K562 (cell line): Measurements from ENCODE around the gene UNKL. TPM values are rescaled to one million over a fixed set of nuclear protein-coding genes. Genes with fewer than 3 reads are reported as not detected.

ENCODE experiments used
- ARHGAP35 ChIP-seq: fragments of 450-650 bp; IDR thresholded peaks from 2 replicates; pipeline ENCODE4 v1.6.1; 2018; ENCODE audit not compliant: partially characterized antibody
- ARID2 ChIP-seq: fragments of 450-650 bp; IDR thresholded peaks from 2 replicates; pipeline ENCODE4 v1.6.1; 2017; ENCODE audit warnings: antibody characterized with exemption, mild to moderate bottlenecking
- ARNT ChIP-seq, 2 experiments: fragments of 450-650 bp; IDR thresholded peaks; 2 replicates each; pipeline ENCODE4 v1.6.1; 2016; ENCODE audit warnings: mild to moderate bottlenecking in 1 of 2
- CEBPZ ChIP-seq: fragments of 150-350 bp; IDR thresholded peaks from 2 replicates; pipeline ENCODE4 v1.6.1; 2014; ENCODE audit warnings: low read depth, mild to moderate bottlenecking, low read length, borderline replicate concordance
- CUX1 ChIP-seq: fragments of 200-800 bp; sonication (Bioruptor generic); IDR thresholded peaks from 2 replicates; pipeline ENCODE4 v1.6.1; 2016; ENCODE audit warnings: missing genetic modification characterization, missing compliant biosample characterization
- HMBOX1 ChIP-seq: sonication (generic); IDR thresholded peaks from 2 replicates; pipeline ENCODE4 v1.6.1; 2016
- SIN3A ChIP-seq, 2 experiments: fragments of 150-350 bp in 1 of 2; IDR thresholded peaks; 2 replicates each; pipeline ENCODE4 v1.6.1; 2011 to 2016; ENCODE audit warnings: borderline replicate concordance in 2 of 2, low read depth in 2 of 2, low read length in 2 of 2, mild to moderate bottlenecking in 2 of 2, moderate library complexity in 2 of 2; ENCODE audit not compliant: control insufficient read depth in 1 of 2
- TFAP4 ChIP-seq: sonication (generic); formaldehyde crosslinking; IDR thresholded peaks from 2 replicates; pipeline ENCODE4 v1.8.0; 2022; ENCODE audit warnings: missing genetic modification reagents, mild to moderate bottlenecking, moderate library complexity, borderline replicate concordance
- ZNF592 ChIP-seq: fragments of 450-650 bp; IDR thresholded peaks from 2 replicates; pipeline ENCODE4 v1.6.1; 2017; ENCODE audit warnings: antibody characterized with exemption, mild to moderate bottlenecking
- ZNF668 ChIP-seq: fragments of 250-450 bp; sonication (Bioruptor Pico); IDR thresholded peaks from 2 replicates; pipeline ENCODE4 v1.8.0; 2022; ENCODE audit warnings: mild to moderate bottlenecking, inconsistent platforms
- polyA plus RNA-seq, 8 experiments: library from polyadenylated mRNA; depleted of rRNA in 4 of 8; stranded (reverse) in 5 of 8; unstranded in 3 of 8; fragments of >200 nt; fragmentation: Nextera tagmentation in 2 of 8; fragmentation: Illumina TruSeq in 1 of 8; extraction: Ambion mirVana in 2 of 8; extraction: Trizol in 1 of 8; gene quantifications; 2 replicates each; pipeline versions ENCODE4 v1.2.1 to v1.2.3, GENCODE V29; 2011 to 2014; ENCODE audit warnings: inconsistent platforms in 1 of 8, missing spikeins in 1 of 8
- total RNA-seq, 7 experiments: library from RNA; depleted of rRNA in 6 of 7; stranded (reverse); fragments of >200 nt in 6 of 7; fragmentation: Illumina TruSeq in 2 of 7; extraction: Trizol in 2 of 7; gene quantifications; 2 replicates each; pipeline versions ENCODE4 v1.2.1 to v1.2.3, GENCODE V29; 2011 to 2021; ENCODE audit warnings: low replicate concordance in 1 of 7

UNKL gene
- total and polyA plus RNA-seq, 9 of the 15 experiments (the other 6 are each of a cell fraction or from before 2014, with no cell fraction given), result 0.37 to 30.2 (median 5.1) TPM

GRCh38 chr16:1331712-1332617, 82.5 kb downstream of the UNKL start (continued):
- peak; percentile 27 for TF ChIP-seq ZNF592
- TF ChIP-seq CEBPZ, result no peak
- no peak for TF ChIP-seq ARHGAP35
- no peak for TF ChIP-seq ARNT (IDR thresholded peaks at IDR 0.05)
- 0 out of 4 replicates have a peak, but pooled peaks of 1 of the 2 experiments have one; percentile 13 for TF ChIP-seq SIN3A (IDR thresholded peaks at IDR 0.05; ENCODE audit: borderline replicate concordance in 2 of 2, control insufficient read depth in 1 of 2, low read depth in 2 of 2, low read length in 2 of 2)
- TF ChIP-seq ZNF668, result no peak
- no peak for TF ChIP-seq CUX1
- TF ChIP-seq HMBOX1, result no peak
- TF ChIP-seq ARID2, result no peak
- no peak; the same call in 1 of the 2 replicates for TF ChIP-seq TFAP4 (CRISPR knock-in tag)
